A549 (cell line): Measurements from ENCODE around the gene CLEC16A. TPM values are rescaled to one million over a fixed set of nuclear protein-coding genes. Genes with fewer than 3 reads are reported as not detected.

Experiments used
- ATAC-seq, 2 experiments: fragments of 200-7000 bp in 1 of 2; fragments of >200 bp in 1 of 2; cut with Nextera tagmentation in 1 of 2; cut with Tn5 transposase in 1 of 2; 3 replicates each; pipeline versions ENCODE4 v1.8.0 to v1.9.1; 2018 to 2020; ENCODE audit warnings: mild to moderate bottlenecking in 1 of 2, moderate library complexity in 1 of 2
- CTCF ChIA-PET: fragments of 300-600 bp; sonication (Branson Sonifier 250); formaldehyde crosslinking; extraction: SDS; loops from one replicate; lab custom pipeline; 2021; ENCODE audit warnings: antibody characterized with exemption, inconsistent platforms; lab: Yijun Ruan, JAX
- POLR2A ChIA-PET: fragments of 350-600 bp; formaldehyde crosslinking; extraction: SDS; loops from one replicate; lab custom pipeline; 2021; ENCODE audit warnings: antibody characterized with exemption, inconsistent platforms; lab: Yijun Ruan, JAX
- DNase-seq, 2 experiments: peaks; one replicate each; pipeline versions ENCODE4 v3.0.0 to v3.0.0-alpha.2; 2011 to 2016; ENCODE audit warnings: low read depth in 1 of 2, low spot score in 1 of 2
- FAIRE-seq: peaks from 2 replicates; lab custom pipeline; 2011; peaks lifted over from hg19 to GRCh38; lab: Jason Lieb, UNC
- H3K27ac ChIP-seq, 2 experiments: fragments of >200 bp; sonication (Bioruptor Twin); formaldehyde crosslinking; 3 replicates each; pipeline ENCODE4 v1.5.1; 2016 to 2017
- H3K4me1 ChIP-seq: fragments of >200 bp; sonication (Bioruptor Twin); formaldehyde crosslinking; 3 replicates; pipeline ENCODE4 v1.6.1; 2016
- H3K4me2 ChIP-seq: fragments of >200 bp; sonication (Bioruptor Twin); formaldehyde crosslinking; 3 replicates; pipeline ENCODE4 v1.6.1; 2016
- H3K4me3 ChIP-seq: fragments of >200 bp; sonication (Bioruptor Twin); formaldehyde crosslinking; 3 replicates; pipeline ENCODE4 v1.5.1; 2016
- H3K9me3 ChIP-seq: fragments of >200 bp; sonication (Bioruptor Twin); formaldehyde crosslinking; 3 replicates; pipeline ENCODE4 v1.6.1; 2016
- CBX8 ChIP-seq: fragments of 200-600 bp; sonication (generic); IDR thresholded peaks from 2 replicates; pipeline ENCODE4 v1.6.1; 2016
- CEBPB ChIP-seq, 2 experiments: fragments of >200 bp in 1 of 2; sonication (Bioruptor Twin) in 1 of 2; formaldehyde crosslinking in 1 of 2; IDR thresholded peaks; 2 replicates each; pipeline ENCODE4 v1.6.1; 2012 to 2016
- CHD2 ChIP-seq: fragments of 150-350 bp; IDR thresholded peaks from 2 replicates; pipeline ENCODE4 v1.6.1; 2014; ENCODE audit warnings: low read length; ENCODE audit not compliant: partially characterized antibody
- EHMT2 ChIP-seq: fragments of 200-600 bp; sonication (generic); IDR thresholded peaks from 2 replicates; pipeline ENCODE4 v1.6.1; 2016; ENCODE audit warnings: antibody characterized with exemption, low read depth, mild to moderate bottlenecking, moderate library complexity
- EP300 ChIP-seq, 2 experiments: fragments of >200 bp; sonication (Bioruptor Twin); formaldehyde crosslinking; IDR thresholded peaks; 2 replicates in 1 of 2; 3 replicates in 1 of 2; pipeline ENCODE4 v1.6.1; 2016 to 2017
- ESRRA ChIP-seq: fragments of 150-350 bp; IDR thresholded peaks from 2 replicates; pipeline ENCODE4 v1.6.1; 2014; ENCODE audit warnings: mild to moderate bottlenecking, low read length, borderline replicate concordance
- FOXS1 ChIP-seq: fragments of 250-450 bp; sonication (Bioruptor Pico); IDR thresholded peaks from 2 replicates; pipeline ENCODE4 v1.5.0; 2020; ENCODE audit warnings: mild to moderate bottlenecking, moderate library complexity
- GATA3 ChIP-seq: IDR thresholded peaks from 2 replicates; pipeline ENCODE4 v1.6.1; 2012; ENCODE audit warnings: borderline replicate concordance
- HDAC2 ChIP-seq: fragments of 200-600 bp; sonication (generic); IDR thresholded peaks from 2 replicates; pipeline ENCODE4 v1.6.1; 2016
- HEYL ChIP-seq: fragments of 250-450 bp; sonication (Bioruptor Pico); IDR thresholded peaks from 2 replicates; pipeline ENCODE4 v1.8.0; 2021; ENCODE audit warnings: mild to moderate bottlenecking, moderate library complexity
- HOXB5 ChIP-seq: fragments of 250-450 bp; sonication (Bioruptor Pico); IDR thresholded peaks from 2 replicates; pipeline ENCODE4 v1.5.0; 2020; ENCODE audit warnings: mild to moderate bottlenecking, moderate library complexity
- KDM1A ChIP-seq: fragments of 200-600 bp; sonication (generic); IDR thresholded peaks from 2 replicates; pipeline ENCODE4 v1.6.1; 2016; ENCODE audit warnings: low read depth, mild to moderate bottlenecking
- NPAS2 ChIP-seq: fragments of 250-450 bp; sonication (Bioruptor Pico); IDR thresholded peaks from 2 replicates; pipeline ENCODE4 v1.8.0; 2022; ENCODE audit warnings: mild to moderate bottlenecking, moderate library complexity, borderline replicate concordance
- NR3C1 ChIP-seq: fragments of >200 bp; sonication (Bioruptor Twin); formaldehyde crosslinking; IDR thresholded peaks from 3 replicates; pipeline ENCODE4 v1.6.1; 2017
- POLR2A ChIP-seq: IDR thresholded peaks from 2 replicates; pipeline ENCODE4 v1.6.1; 2012; ENCODE audit warnings: mild to moderate bottlenecking, low read length
- POLR2AphosphoS2 ChIP-seq: conservative IDR thresholded peaks from 2 replicates; pipeline ENCODE4 v1.6.1; 2012; ENCODE audit warnings: low read length, improper control_type of control experiment, inconsistent platforms
- RARB ChIP-seq: fragments of 250-450 bp; sonication (Bioruptor Pico); IDR thresholded peaks from 2 replicates; pipeline ENCODE4 v1.8.0; 2021; ENCODE audit warnings: mild to moderate bottlenecking, moderate library complexity
- RNF2 ChIP-seq: fragments of 200-600 bp; sonication (generic); IDR thresholded peaks from 2 replicates; pipeline ENCODE4 v1.6.1; 2016; ENCODE audit warnings: low read depth, mild to moderate bottlenecking, antibody characterized with exemption, moderate library complexity, borderline replicate concordance
- SMC3 ChIP-seq: fragments of >200 bp; sonication (Bioruptor Twin); formaldehyde crosslinking; IDR thresholded peaks from 3 replicates; pipeline ENCODE4 v1.6.1; 2018; ENCODE audit warnings: inconsistent platforms
- SREBF2 ChIP-seq: fragments of 450-650 bp; IDR thresholded peaks from 2 replicates; pipeline ENCODE4 v1.6.1; 2014; ENCODE audit warnings: mild to moderate bottlenecking, moderate library complexity
- ZNF302 ChIP-seq: fragments of 250-450 bp; sonication (Bioruptor Pico); IDR thresholded peaks from 2 replicates; pipeline ENCODE4 v1.9.0; 2021; ENCODE audit warnings: inconsistent platforms, mild to moderate bottlenecking, moderate library complexity
- ZSCAN20 ChIP-seq: fragments of 250-450 bp; sonication (Bioruptor Pico); IDR thresholded peaks from 2 replicates; pipeline ENCODE4 v1.8.0; 2022; ENCODE audit warnings: mild to moderate bottlenecking, moderate library complexity
- WGBS: methylation state at CpG from one replicate; pipeline ENCODE4 v1.1.6; 2017; ENCODE audit errors: missing lambda C conversion rate; 5-methylcytosine and 5-hydroxymethylcytosine counted together
- polyA plus RNA-seq, 4 experiments: library from polyadenylated mRNA; depleted of rRNA in 3 of 4; stranded (reverse); fragments of >200 nt; fragmentation: RNase III in 1 of 4; extraction: RNeasy Plus Mini Kit Qiagen cat#74134 plus additional on column Dnase treatment in 1 of 4; gene quantifications; 2 replicates in 3 of 4; 3 replicates in 1 of 4; pipeline ENCODE4 v1.2.3, GENCODE V29; 2011 to 2017
- TF ChIP-seq, protein P1 (sequence below): IDR thresholded peaks from 2 replicates; pipeline ENCODE4 v1.6.1; 2012
- TF ChIP-seq, protein P2 (sequence below): fragments of 250-450 bp; sonication (Bioruptor Pico); IDR thresholded peaks from 2 replicates; pipeline ENCODE4 v1.5.0; 2020; ENCODE audit warnings: low read depth, mild to moderate bottlenecking, moderate library complexity
- TF ChIP-seq, protein P3 (sequence below): fragments of >200 bp; sonication (Bioruptor Twin); formaldehyde crosslinking; IDR thresholded peaks from 3 replicates; pipeline ENCODE4 v1.6.1; 2016
- TF ChIP-seq, protein P4 (sequence below): fragments of 200-600 bp; sonication (generic); IDR thresholded peaks from 2 replicates; pipeline ENCODE4 v1.6.1; 2016; ENCODE audit warnings: antibody characterized with exemption, mild to moderate bottlenecking, moderate library complexity
- TF ChIP-seq, protein P5 (sequence below): IDR thresholded peaks from 2 replicates; pipeline ENCODE4 v1.6.1; 2012; ENCODE audit warnings: low read depth, borderline replicate concordance
- TF ChIP-seq, protein P6 (sequence below): IDR thresholded peaks from 2 replicates; pipeline ENCODE4 v1.6.1; 2012
- TF ChIP-seq, protein P7 (sequence below): fragments of 150-350 bp; IDR thresholded peaks from 2 replicates; pipeline ENCODE4 v1.6.1; 2014; ENCODE audit warnings: low read depth, mild to moderate bottlenecking, low read length

CLEC16A gene
- polyA plus RNA-seq, 2 of the 4 experiments (the other 2 are of a cell fraction), result 8.3 to 10.4 TPM

DNA sequence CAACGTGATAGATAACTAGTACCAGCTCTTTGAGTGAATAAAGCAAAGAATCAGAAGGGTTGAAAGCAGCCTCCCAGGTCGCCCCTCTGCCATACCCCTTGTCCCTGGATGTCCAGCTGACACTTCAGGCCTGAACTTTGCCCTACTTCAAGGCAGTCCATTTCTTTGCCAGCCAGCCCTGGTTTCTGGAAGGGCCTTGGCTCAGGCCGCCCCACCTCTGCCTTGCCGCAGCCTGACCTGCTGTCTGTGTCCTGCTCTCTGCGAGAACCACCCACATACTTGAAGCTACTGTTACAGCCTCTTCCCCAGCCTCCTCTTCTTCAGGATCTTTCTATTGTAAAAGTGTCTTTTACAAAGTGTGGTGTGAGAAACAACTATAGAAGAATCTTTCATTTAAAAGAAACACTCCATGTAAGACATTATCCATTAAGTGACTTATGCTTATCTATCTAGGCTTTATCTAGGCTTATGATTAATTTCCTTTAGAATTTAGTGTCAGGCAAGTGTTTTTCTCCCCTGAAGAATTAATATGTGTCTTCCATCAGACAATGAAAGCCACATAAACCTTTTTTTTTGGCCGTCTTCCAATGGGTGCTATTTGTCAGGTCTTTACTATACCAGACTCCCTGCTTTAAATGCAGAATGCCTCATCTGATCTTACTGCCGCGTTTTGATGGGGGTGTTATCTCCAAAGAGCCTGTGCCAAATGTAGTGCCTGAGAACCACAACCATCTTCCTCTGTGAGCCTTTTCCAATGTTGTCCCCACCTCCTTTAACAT lies 177.7 kb downstream of the CLEC16A start:
- no peak overlapping the region for H3K27ac ChIP-seq
- WGBS, result 82% methylated on average over 8 of the region's 8 CpGs
- TF ChIP-seq, protein P1, sequence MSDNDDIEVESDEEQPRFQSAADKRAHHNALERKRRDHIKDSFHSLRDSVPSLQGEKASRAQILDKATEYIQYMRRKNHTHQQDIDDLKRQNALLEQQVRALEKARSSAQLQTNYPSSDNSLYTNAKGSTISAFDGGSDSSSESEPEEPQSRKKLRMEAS, result no peak
- no peak for TF ChIP-seq HEYL (CRISPR knock-in tag)
- TF ChIP-seq NPAS2 (CRISPR knock-in tag), result no peak
- no peak for TF ChIP-seq RNF2
- no peak for TF ChIP-seq ZSCAN20
- TF ChIP-seq ZNF302 (CRISPR knock-in tag), result no peak
- no peak for TF ChIP-seq FOXS1
- no peak for TF ChIP-seq CEBPB (IDR thresholded peaks at IDR 0.05)
- TF ChIP-seq ESRRA, result no peak
- TF ChIP-seq HDAC2, result no peak
- TF ChIP-seq, protein P2, sequence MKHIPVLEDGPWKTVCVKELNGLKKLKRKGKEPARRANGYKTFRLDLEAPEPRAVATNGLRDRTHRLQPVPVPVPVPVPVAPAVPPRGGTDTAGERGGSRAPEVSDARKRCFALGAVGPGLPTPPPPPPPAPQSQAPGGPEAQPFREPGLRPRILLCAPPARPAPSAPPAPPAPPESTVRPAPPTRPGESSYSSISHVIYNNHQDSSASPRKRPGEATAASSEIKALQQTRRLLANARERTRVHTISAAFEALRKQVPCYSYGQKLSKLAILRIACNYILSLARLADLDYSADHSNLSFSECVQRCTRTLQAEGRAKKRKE (CRISPR knock-in tag), result no peak
- TF ChIP-seq, protein P3, sequence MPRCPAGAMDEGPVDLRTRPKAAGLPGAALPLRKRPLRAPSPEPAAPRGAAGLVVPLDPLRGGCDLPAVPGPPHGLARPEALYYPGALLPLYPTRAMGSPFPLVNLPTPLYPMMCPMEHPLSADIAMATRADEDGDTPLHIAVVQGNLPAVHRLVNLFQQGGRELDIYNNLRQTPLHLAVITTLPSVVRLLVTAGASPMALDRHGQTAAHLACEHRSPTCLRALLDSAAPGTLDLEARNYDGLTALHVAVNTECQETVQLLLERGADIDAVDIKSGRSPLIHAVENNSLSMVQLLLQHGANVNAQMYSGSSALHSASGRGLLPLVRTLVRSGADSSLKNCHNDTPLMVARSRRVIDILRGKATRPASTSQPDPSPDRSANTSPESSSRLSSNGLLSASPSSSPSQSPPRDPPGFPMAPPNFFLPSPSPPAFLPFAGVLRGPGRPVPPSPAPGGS, result no peak
- TF ChIP-seq GATA3, result no peak
- TF ChIP-seq EP300 (IDR thresholded peaks at IDR 0.05), result no peak
- TF ChIP-seq, protein P4, sequence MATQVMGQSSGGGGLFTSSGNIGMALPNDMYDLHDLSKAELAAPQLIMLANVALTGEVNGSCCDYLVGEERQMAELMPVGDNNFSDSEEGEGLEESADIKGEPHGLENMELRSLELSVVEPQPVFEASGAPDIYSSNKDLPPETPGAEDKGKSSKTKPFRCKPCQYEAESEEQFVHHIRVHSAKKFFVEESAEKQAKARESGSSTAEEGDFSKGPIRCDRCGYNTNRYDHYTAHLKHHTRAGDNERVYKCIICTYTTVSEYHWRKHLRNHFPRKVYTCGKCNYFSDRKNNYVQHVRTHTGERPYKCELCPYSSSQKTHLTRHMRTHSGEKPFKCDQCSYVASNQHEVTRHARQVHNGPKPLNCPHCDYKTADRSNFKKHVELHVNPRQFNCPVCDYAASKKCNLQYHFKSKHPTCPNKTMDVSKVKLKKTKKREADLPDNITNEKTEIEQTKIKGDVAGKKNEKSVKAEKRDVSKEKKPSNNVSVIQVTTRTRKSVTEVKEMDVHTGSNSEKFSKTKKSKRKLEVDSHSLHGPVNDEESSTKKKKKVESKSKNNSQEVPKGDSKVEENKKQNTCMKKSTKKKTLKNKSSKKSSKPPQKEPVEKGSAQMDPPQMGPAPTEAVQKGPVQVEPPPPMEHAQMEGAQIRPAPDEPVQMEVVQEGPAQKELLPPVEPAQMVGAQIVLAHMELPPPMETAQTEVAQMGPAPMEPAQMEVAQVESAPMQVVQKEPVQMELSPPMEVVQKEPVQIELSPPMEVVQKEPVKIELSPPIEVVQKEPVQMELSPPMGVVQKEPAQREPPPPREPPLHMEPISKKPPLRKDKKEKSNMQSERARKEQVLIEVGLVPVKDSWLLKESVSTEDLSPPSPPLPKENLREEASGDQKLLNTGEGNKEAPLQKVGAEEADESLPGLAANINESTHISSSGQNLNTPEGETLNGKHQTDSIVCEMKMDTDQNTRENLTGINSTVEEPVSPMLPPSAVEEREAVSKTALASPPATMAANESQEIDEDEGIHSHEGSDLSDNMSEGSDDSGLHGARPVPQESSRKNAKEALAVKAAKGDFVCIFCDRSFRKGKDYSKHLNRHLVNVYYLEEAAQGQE, result no peak
- TF ChIP-seq, protein P5, sequence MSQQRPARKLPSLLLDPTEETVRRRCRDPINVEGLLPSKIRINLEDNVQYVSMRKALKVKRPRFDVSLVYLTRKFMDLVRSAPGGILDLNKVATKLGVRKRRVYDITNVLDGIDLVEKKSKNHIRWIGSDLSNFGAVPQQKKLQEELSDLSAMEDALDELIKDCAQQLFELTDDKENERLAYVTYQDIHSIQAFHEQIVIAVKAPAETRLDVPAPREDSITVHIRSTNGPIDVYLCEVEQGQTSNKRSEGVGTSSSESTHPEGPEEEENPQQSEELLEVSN, result no peak
- TF ChIP-seq NR3C1, result no peak
- FAIRE-seq, result no peak
- H3K9me3 ChIP-seq, result no peaks in the 10 kb centered on the region
- H3K4me1 ChIP-seq, result no peaks in the 10 kb centered on the region
- POLR2A ChIA-PET, result no interaction called here
- ATAC-seq, result no peak
- DNase-seq, result no peak
- H3K4me3 ChIP-seq, result no peak overlapping the region
- CTCF ChIA-PET, result no interaction called here
- H3K4me2 ChIP-seq, result no peak overlapping the region

DNA sequence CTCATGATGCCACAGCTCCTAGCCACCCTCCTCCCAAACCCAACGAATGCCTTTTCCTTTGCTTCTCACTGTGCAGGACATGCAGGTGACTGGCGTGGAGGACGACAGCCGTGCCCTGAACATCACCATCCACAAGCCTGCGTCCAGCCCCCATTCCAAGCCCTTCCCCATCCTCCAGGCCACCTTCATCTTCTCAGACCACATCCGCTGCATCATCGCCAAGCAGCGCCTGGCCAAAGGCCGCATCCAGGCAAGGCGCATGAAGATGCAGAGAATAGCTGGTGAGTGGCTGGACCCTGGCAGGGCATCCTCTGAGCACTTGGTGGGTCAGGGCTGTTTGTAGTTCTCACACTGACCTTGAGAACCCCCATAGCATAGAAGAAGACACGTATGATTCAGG lies 179.3 kb downstream of the CLEC16A start:
- TF ChIP-seq CHD2 (no peak), SREBF2 (no peak), CBX8 (no peak), EHMT2 (no peak), HOXB5 (CRISPR knock-in tag) (no peak), KDM1A (no peak), SMC3 (no peak), EP300 (IDR thresholded peaks at IDR 0.05) (no peak), POLR2A (no peak), RNF2 (no peak), RARB (no peak), POLR2AphosphoS2 (no peak)
- TF ChIP-seq, protein P6, sequence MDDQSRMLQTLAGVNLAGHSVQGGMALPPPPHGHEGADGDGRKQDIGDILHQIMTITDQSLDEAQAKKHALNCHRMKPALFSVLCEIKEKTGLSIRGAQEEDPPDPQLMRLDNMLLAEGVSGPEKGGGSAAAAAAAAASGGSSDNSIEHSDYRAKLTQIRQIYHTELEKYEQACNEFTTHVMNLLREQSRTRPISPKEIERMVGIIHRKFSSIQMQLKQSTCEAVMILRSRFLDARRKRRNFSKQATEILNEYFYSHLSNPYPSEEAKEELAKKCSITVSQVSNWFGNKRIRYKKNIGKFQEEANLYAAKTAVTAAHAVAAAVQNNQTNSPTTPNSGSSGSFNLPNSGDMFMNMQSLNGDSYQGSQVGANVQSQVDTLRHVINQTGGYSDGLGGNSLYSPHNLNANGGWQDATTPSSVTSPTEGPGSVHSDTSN, result no peak
- TF ChIP-seq, protein P7, sequence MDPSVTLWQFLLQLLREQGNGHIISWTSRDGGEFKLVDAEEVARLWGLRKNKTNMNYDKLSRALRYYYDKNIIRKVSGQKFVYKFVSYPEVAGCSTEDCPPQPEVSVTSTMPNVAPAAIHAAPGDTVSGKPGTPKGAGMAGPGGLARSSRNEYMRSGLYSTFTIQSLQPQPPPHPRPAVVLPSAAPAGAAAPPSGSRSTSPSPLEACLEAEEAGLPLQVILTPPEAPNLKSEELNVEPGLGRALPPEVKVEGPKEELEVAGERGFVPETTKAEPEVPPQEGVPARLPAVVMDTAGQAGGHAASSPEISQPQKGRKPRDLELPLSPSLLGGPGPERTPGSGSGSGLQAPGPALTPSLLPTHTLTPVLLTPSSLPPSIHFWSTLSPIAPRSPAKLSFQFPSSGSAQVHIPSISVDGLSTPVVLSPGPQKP, result no peak
- DNase-seq (no peak), FAIRE-seq (no peak), ATAC-seq (no peak)
- H3K9me3 ChIP-seq, result no peaks in the 10 kb centered on the region
- no peak overlapping the region for H3K4me2 ChIP-seq
- no peaks in the 10 kb centered on the region for H3K4me1 ChIP-seq
- CTCF ChIA-PET, result no interaction called here
- H3K27ac ChIP-seq, result no peak overlapping the region
- H3K4me3 ChIP-seq, result no peak overlapping the region
- 99% methylated on average over 11 of the region's 11 CpGs for WGBS
- POLR2A ChIA-PET, result no interaction called here
